Smooth muscle cell (in vitro differentiated cells): ENCODE results near the gene ADGRB3. TPM values are rescaled to one million over a fixed set of nuclear protein-coding genes. Genes with fewer than 3 reads are reported as not detected.

Experiments
- DNase-seq: peaks from one replicate; lab custom pipeline; 2025; ENCODE audit not compliant: unreplicated experiment; lab: John Stamatoyannopoulos, UW
- H2AFZ ChIP-seq: fragments of 200-600 bp; sonication (generic); 2 replicates; pipeline ENCODE4 v1.6.0; 2016; ENCODE audit warnings: antibody characterized with exemption, low read depth, mild to moderate bottlenecking
- H3F3A ChIP-seq: fragments of 200-600 bp; sonication (generic); 2 replicates; pipeline ENCODE4 v1.6.0; 2017; ENCODE audit warnings: antibody characterized with exemption, low read depth
- H3K27ac ChIP-seq: fragments of 200-600 bp; sonication (generic); 2 replicates; pipeline ENCODE4 v1.5.1; 2016; ENCODE audit warnings: low read depth, mild to moderate bottlenecking
- H3K27me3 ChIP-seq: fragments of 200-600 bp; sonication (generic); 2 replicates; pipeline ENCODE4 v1.6.1; 2016; ENCODE audit warnings: low read depth, mild to moderate bottlenecking
- H3K36me3 ChIP-seq: fragments of 200-600 bp; sonication (generic); 2 replicates; pipeline ENCODE4 v1.5.1; 2016; ENCODE audit warnings: low read depth
- H3K4me1 ChIP-seq: fragments of 200-600 bp; sonication (generic); 2 replicates; pipeline ENCODE4 v1.5.1; 2016; ENCODE audit warnings: low read depth
- H3K4me2 ChIP-seq: fragments of 200-600 bp; sonication (generic); 2 replicates; pipeline ENCODE4 v1.6.0; 2016; ENCODE audit warnings: mild to moderate bottlenecking
- H3K4me3 ChIP-seq: fragments of 200-600 bp; sonication (generic); 2 replicates; pipeline ENCODE4 v1.5.1; 2016; ENCODE audit warnings: mild to moderate bottlenecking
- H3K79me2 ChIP-seq: fragments of 200-600 bp; sonication (generic); 2 replicates; pipeline ENCODE4 v1.6.0; 2016; ENCODE audit warnings: low read depth, mild to moderate bottlenecking
- H3K9ac ChIP-seq: fragments of 200-600 bp; sonication (generic); 2 replicates; pipeline ENCODE4 v1.6.0; 2016; ENCODE audit warnings: low read depth
- H3K9me3 ChIP-seq: fragments of 200-600 bp; sonication (generic); replicated peaks from 2 replicates; pipeline ENCODE4 v1.5.1; 2016; ENCODE audit warnings: low read depth
- H4K20me1 ChIP-seq: fragments of 200-600 bp; sonication (generic); 2 replicates; pipeline ENCODE4 v1.6.0; 2016; ENCODE audit warnings: low read depth
- CTCF ChIP-seq: fragments of 200-600 bp; sonication (generic); IDR thresholded peaks from 2 replicates; pipeline ENCODE4 v1.5.1; 2017; ENCODE audit warnings: borderline replicate concordance, mild to moderate bottlenecking, antibody characterized with exemption; ENCODE audit not compliant: insufficient read depth, poor library complexity, severe bottlenecking
- WGBS: methylation state at CpG from one replicate; pipeline ENCODE4 v1.1.7; 2016; ENCODE audit warnings: low lambda C conversion rate; 5-methylcytosine and 5-hydroxymethylcytosine counted together
- polyA plus RNA-seq: library from polyadenylated mRNA; unstranded; fragments of >200 nt; fragmentation: Nextera tagmentation; extraction: Ambion mirVana; gene quantifications from 2 replicates; pipeline ENCODE4 v1.2.1, GENCODE V29; 2016
- total RNA-seq: library from RNA; depleted of rRNA; stranded (reverse); fragments of >200 nt; gene quantifications from 2 replicates; pipeline ENCODE4 v1.2.3, GENCODE V29; 2014

Gene ADGRB3
- total and polyA plus RNA-seq, 2 experiments from 2014 or later = 0.34 to 0.63 TPM

DNA sequence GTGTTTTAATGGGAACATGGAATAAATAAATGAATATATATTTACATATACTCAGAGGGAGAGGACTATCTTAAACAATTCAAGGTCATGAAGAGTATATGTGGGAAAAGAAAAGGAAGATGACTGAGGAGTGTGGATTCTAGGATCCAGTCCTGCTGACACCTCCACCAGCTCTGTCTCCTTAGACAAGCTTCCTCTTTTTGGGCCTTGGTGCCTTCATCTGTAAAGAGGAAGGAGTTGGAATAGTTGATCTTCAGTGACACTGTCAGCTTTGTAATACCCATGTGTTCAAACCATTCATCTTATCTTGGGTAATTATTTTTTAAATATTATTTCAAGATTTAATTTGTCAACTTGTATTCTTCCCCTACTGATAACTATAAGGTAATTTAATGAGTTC is 338.0 kb downstream of the ADGRB3 start:
- no peak overlapping the region for H3K9ac ChIP-seq
- no peak overlapping the region for H3K27ac ChIP-seq
- no peak overlapping the region for H2AFZ ChIP-seq
- H3K79me2 ChIP-seq = no peaks in the 10 kb centered on the region
- no peak for DNase-seq
- H3K27me3 ChIP-seq = no peaks in the 10 kb centered on the region
- no peak overlapping the region for H3K4me2 ChIP-seq
- no peaks in the 10 kb centered on the region for H3K4me1 ChIP-seq
- no peaks in the 10 kb centered on the region for H3F3A ChIP-seq
- H3K9me3 ChIP-seq = no peaks in the 10 kb centered on the region
- H4K20me1 ChIP-seq = no peaks in the 10 kb centered on the region
- no peak for TF ChIP-seq CTCF
- H3K36me3 ChIP-seq = no peaks in the 10 kb centered on the region
- H3K4me3 ChIP-seq = no peak overlapping the region

DNA sequence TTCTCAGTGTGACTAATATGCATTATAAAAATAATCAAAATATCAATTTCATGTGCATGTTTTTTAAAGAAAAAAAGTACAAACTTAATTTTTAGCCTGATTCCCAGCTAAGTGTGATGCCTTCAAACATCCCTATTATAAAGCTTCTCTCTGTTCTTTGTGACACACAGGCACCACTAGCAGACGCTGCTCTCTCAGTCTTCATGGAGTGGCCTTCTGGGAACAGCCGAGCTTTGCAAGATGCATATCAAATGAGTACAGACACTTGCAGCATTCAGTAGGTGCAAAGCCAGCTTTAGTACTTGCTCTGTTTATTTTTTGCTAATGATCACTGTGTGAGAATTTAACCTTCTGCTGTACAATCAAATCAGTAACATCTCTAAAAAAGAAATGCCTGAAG is 340.0 kb downstream of the ADGRB3 start:
- H3K36me3 ChIP-seq = no peaks in the 10 kb centered on the region
- no peaks in the 10 kb centered on the region for H4K20me1 ChIP-seq
- no peak overlapping the region for H3K4me3 ChIP-seq
- H2AFZ ChIP-seq = no peak overlapping the region
- no peaks in the 10 kb centered on the region for H3K9me3 ChIP-seq
- H3F3A ChIP-seq = no peaks in the 10 kb centered on the region
- H3K4me1 ChIP-seq = no peaks in the 10 kb centered on the region
- no peak overlapping the region for H3K27ac ChIP-seq
- no peak for TF ChIP-seq CTCF
- H3K27me3 ChIP-seq = no peaks in the 10 kb centered on the region
- no peak for DNase-seq
- H3K79me2 ChIP-seq = no peaks in the 10 kb centered on the region
- no peak overlapping the region for H3K9ac ChIP-seq
- H3K4me2 ChIP-seq = no peak overlapping the region
- 14% methylated on average over 2 of the region's 2 CpGs for WGBS

DNA sequence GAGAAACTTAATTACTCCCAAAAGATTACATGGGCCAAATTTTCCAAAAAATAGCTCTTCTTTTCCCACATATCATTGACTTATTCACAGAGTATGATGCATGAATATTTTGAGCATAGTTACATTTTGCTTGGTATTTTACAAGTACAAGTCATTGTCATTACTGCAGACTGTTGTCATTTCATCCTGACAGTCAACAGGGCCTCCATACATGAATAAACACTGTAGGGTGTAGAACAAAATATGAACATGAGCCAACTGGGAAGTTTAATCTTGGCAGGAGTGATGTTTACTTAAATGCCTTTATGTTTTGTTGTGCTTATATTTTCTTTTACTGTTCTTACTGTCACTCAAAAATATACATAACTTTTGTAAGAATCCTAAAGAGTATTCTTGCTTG is 340.7 kb downstream of the ADGRB3 start:
- Histone ChIP-seq H3K9me3 (no peaks in the 10 kb centered on the region), H3K4me3 (no peak overlapping the region), H3F3A (no peaks in the 10 kb centered on the region), H3K79me2 (no peaks in the 10 kb centered on the region), H3K4me2 (no peak overlapping the region), H3K9ac (no peak overlapping the region), H4K20me1 (no peaks in the 10 kb centered on the region), H3K4me1 (no peaks in the 10 kb centered on the region), H3K36me3 (no peaks in the 10 kb centered on the region), H2AFZ (no peak overlapping the region), H3K27me3 (no peaks in the 10 kb centered on the region), H3K27ac (no peak overlapping the region)
- DNase-seq = no peak
- no peak for TF ChIP-seq CTCF

DNA sequence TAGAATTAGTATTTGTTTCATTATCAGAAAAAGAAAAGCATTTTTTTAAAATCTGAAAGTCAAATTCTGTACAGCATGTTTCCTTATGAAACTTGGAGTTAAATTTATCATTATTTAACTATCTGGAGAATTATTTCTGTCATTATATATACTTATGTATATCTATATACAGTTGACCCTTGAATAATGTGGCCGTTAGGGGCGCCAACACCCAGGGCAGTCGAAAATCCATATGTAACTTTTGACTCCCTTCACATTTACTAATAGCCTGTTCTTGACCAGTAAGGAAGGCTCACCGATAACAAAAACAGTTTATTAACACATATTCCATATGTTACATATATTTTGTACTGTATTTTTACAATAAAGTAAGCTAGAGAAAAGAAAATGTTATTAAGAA is 341.2 kb downstream of the ADGRB3 start:
- no peak overlapping the region for H3K9ac ChIP-seq
- no peak overlapping the region for H3K4me3 ChIP-seq
- no peaks in the 10 kb centered on the region for H3F3A ChIP-seq
- WGBS = 47% methylated on average over 4 of the region's 4 CpGs
- TF ChIP-seq CTCF = peak; percentile 25
- H3K27ac ChIP-seq = no peak overlapping the region
- no peaks in the 10 kb centered on the region for H4K20me1 ChIP-seq
- no peaks in the 10 kb centered on the region for H3K27me3 ChIP-seq
- no peak for DNase-seq
- no peak overlapping the region for H2AFZ ChIP-seq
- no peak overlapping the region for H3K4me2 ChIP-seq
- no peaks in the 10 kb centered on the region for H3K79me2 ChIP-seq
- H3K9me3 ChIP-seq = no peaks in the 10 kb centered on the region
- H3K36me3 ChIP-seq = no peaks in the 10 kb centered on the region
- no peaks in the 10 kb centered on the region for H3K4me1 ChIP-seq
